Effector memory CD4-positive, alpha-beta T cell (primary cell): ENCODE data around the gene PTPN9.
A peak's percentile ranks its signal among the peaks of the same experiment; 100 is the strongest.

Experiments used
- DNase-seq, 3 donors: peaks; one replicate each; pipeline ENCODE4 v3.0.0-alpha.2; 2020
- H3K27ac ChIP-seq: 2 replicates; pipeline ENCODE4 v1.7.0; 2013; ENCODE audit warnings: mild to moderate bottlenecking, low read length, moderate library complexity; ENCODE audit not compliant: insufficient read depth, poor library complexity, severe bottlenecking
- H3K27me3 ChIP-seq: replicated peaks from 2 replicates; pipeline ENCODE4 v1.7.0; 2013; ENCODE audit warnings: mild to moderate bottlenecking, low read length; ENCODE audit not compliant: insufficient read depth, control insufficient read depth, poor library complexity, severe bottlenecking
- H3K36me3 ChIP-seq: 2 replicates; pipeline ENCODE4 v1.7.0; 2013; ENCODE audit warnings: mild to moderate bottlenecking, low read length, moderate library complexity; ENCODE audit not compliant: control insufficient read depth, insufficient read depth
- H3K4me1 ChIP-seq: 2 replicates; pipeline ENCODE4 v1.7.0; 2013; ENCODE audit warnings: low read length, mild to moderate bottlenecking; ENCODE audit not compliant: control insufficient read depth, insufficient read depth, poor library complexity, severe bottlenecking
- H3K4me3 ChIP-seq: 2 replicates; pipeline ENCODE4 v1.7.0; 2013; ENCODE audit warnings: low read length, low read depth, mild to moderate bottlenecking; ENCODE audit not compliant: insufficient read depth, poor library complexity, severe bottlenecking
- H3K9me3 ChIP-seq: 2 replicates; pipeline ENCODE4 v1.7.0; 2013; ENCODE audit warnings: mild to moderate bottlenecking, low read length, moderate library complexity; ENCODE audit not compliant: control insufficient read depth

The PTPN9 gene

GRCh38 chr15:75455424-75455981 is 123.6 kb downstream of the PTPN9 start:
- peak overlapping the region; percentile 99 for H3K27ac ChIP-seq
- H3K9me3 ChIP-seq: no peaks in the 10 kb centered on the region
- no peaks in the 10 kb centered on the region for H3K27me3 ChIP-seq
- DNase-seq: peak; percentile 72 to 83 (median 78)
- peak overlapping the region; percentile 97 for H3K4me3 ChIP-seq
- H3K4me1 ChIP-seq: peaks cover 17% of the 10 kb centered on the region
- no peaks in the 10 kb centered on the region for H3K36me3 ChIP-seq

- no peaks in the 10 kb centered on the region for H3K36me3 ChIP-seq
- DNase-seq: peak; percentile 79 to 82 (median 80)
- H3K27me3 ChIP-seq: no peaks in the 10 kb centered on the region
- peaks cover 19% of the 10 kb centered on the region for H3K4me1 ChIP-seq
- no peaks in the 10 kb centered on the region for H3K9me3 ChIP-seq
- peak overlapping the region; percentile 99 for H3K27ac ChIP-seq
- peak overlapping the region; percentile 97 for H3K4me3 ChIP-seq
Observed at GRCh38 chr15:75454471-75455378, 124.4 kb downstream of the PTPN9 start.

- Histone ChIP-seq H3K4me3 (peak overlapping the region; percentile 97), H3K27ac (peak overlapping the region; percentile 99), H3K27me3 (no peaks in the 10 kb centered on the region), H3K9me3 (no peaks in the 10 kb centered on the region), H3K4me1 (peaks cover 21% of the 10 kb centered on the region), H3K36me3 (no peaks in the 10 kb centered on the region)
- peak; percentile 94 to 96 (median 95) for DNase-seq
Observed at GRCh38 chr15:75453703-75454470, 125.2 kb downstream of the PTPN9 start.

- Histone ChIP-seq H3K4me3 (peak overlapping the region; percentile 67), H3K27me3 (no peaks in the 10 kb centered on the region), H3K9me3 (no peaks in the 10 kb centered on the region), H3K36me3 (no peaks in the 10 kb centered on the region), H3K27ac (peak overlapping the region; percentile 88), H3K4me1 (peaks cover 21% of the 10 kb centered on the region)
- peak in 2 of 3 donors; percentile 9 to 34 for DNase-seq
Observed at GRCh38 chr15:75452865-75453702, 126.0 kb downstream of the PTPN9 start.

- no peaks in the 10 kb centered on the region for H3K9me3 ChIP-seq
- no peaks in the 10 kb centered on the region for H3K36me3 ChIP-seq
- peak; percentile 55 to 75 (median 66) for DNase-seq
- H3K27me3 ChIP-seq: no peaks in the 10 kb centered on the region
- peak overlapping the region; percentile 88 for H3K27ac ChIP-seq
- peak overlapping the region; percentile 67 for H3K4me3 ChIP-seq
- peaks cover 21% of the 10 kb centered on the region for H3K4me1 ChIP-seq
Observed at GRCh38 chr15:75452364-75452864, 126.7 kb downstream of the PTPN9 start.

GRCh38 chr15:75451674-75452363 is 127.3 kb downstream of the PTPN9 start, which contains the start of gene SIN3A:
Gene SIN3A, minus strand, starts transcription at chr15:75451690. Its CDS starts 21,315 bp downstream, at chr15:75430375.
- peak; percentile 99 for DNase-seq
- Histone ChIP-seq H3K4me1 (peaks cover 21% of the 10 kb centered on the region), H3K4me3 (peak within 1 kb of the TSS; percentile 84), H3K9me3 (no peaks in the 10 kb centered on the region), H3K36me3 (no peaks in the 10 kb centered on the region), H3K27me3 (no peaks in the 10 kb centered on the region), H3K27ac (peak within 1 kb of the TSS; percentile 99)

GRCh38 chr15:75451202-75451673 is 127.9 kb downstream of the PTPN9 start:
- Histone ChIP-seq H3K27ac (peak overlapping the region; percentile 99), H3K4me3 (peak overlapping the region; percentile 84), H3K36me3 (no peaks in the 10 kb centered on the region), H3K9me3 (no peaks in the 10 kb centered on the region), H3K4me1 (peaks cover 20% of the 10 kb centered on the region), H3K27me3 (no peaks in the 10 kb centered on the region)
- DNase-seq: no peak

- peak; percentile 98 for DNase-seq
- no peaks in the 10 kb centered on the region for H3K36me3 ChIP-seq
- no peaks in the 10 kb centered on the region for H3K27me3 ChIP-seq
- peak overlapping the region; percentile 84 for H3K4me3 ChIP-seq
- peak overlapping the region; percentile 99 for H3K27ac ChIP-seq
- no peaks in the 10 kb centered on the region for H3K9me3 ChIP-seq
- H3K4me1 ChIP-seq: peaks cover 24% of the 10 kb centered on the region
Observed at GRCh38 chr15:75450307-75451201, 128.6 kb downstream of the PTPN9 start.
